Measurements from ENCODE around the gene OST4. TPM values are rescaled to one million over a fixed set of nuclear protein-coding genes. Genes with fewer than 3 reads are reported as not detected.

The OST4 gene
- total RNA-seq, 1 donor from 2014 or later, result 379 TPM

- Mint-ChIP-seq H3K4me3 (ENCODE audit: unreplicated experiment) (peak overlapping the region; percentile 87), H3K9me3 (ENCODE audit: unreplicated experiment) (no peaks in the 10 kb centered on the region), H3K27ac (ENCODE audit: unreplicated experiment) (peak overlapping the region; percentile 68), H3K36me3 (ENCODE audit: low read depth, unreplicated experiment) (peaks cover 15% of the 10 kb centered on the region), H3K4me1 (ENCODE audit: unreplicated experiment) (peaks cover 51% of the 10 kb centered on the region), H3K27me3 (ENCODE audit: unreplicated experiment) (peaks cover 10% of the 10 kb centered on the region)
- DNase-seq (ENCODE audit: low spot score), result no peak
- no peak for TF ChIP-seq CTCF (IDR thresholded peaks at IDR 0.05; ENCODE audit: unreplicated experiment)
These were observed 1.5 kb upstream of the OST4 start for GRCh38 chr2:27072920-27073319.

- peaks cover 15% of the 10 kb centered on the region for H3K36me3 Mint-ChIP-seq (ENCODE audit: low read depth, unreplicated experiment)
- H3K4me1 Mint-ChIP-seq (ENCODE audit: unreplicated experiment), result peaks cover 50% of the 10 kb centered on the region
- peak overlapping the region; percentile 87 for H3K4me3 Mint-ChIP-seq (ENCODE audit: unreplicated experiment)
- H3K27ac Mint-ChIP-seq (ENCODE audit: unreplicated experiment), result peak overlapping the region; percentile 18
- TF ChIP-seq CTCF (IDR thresholded peaks at IDR 0.05; ENCODE audit: unreplicated experiment), result no peak
- no peak for DNase-seq (ENCODE audit: low spot score)
- H3K27me3 Mint-ChIP-seq (ENCODE audit: unreplicated experiment), result peaks cover 5% of the 10 kb centered on the region
- H3K9me3 Mint-ChIP-seq (ENCODE audit: unreplicated experiment), result no peaks in the 10 kb centered on the region
These were observed 756 bp upstream of the OST4 start for GRCh38 chr2:27071990-27072830.

GRCh38 chr2:27070653-27071276, 689 bp downstream of the OST4 start:
- H3K27ac Mint-ChIP-seq (ENCODE audit: unreplicated experiment), result peak overlapping the region; percentile 89
- H3K4me3 Mint-ChIP-seq (ENCODE audit: unreplicated experiment), result peak overlapping the region; percentile 98
- peaks cover 5% of the 10 kb centered on the region for H3K27me3 Mint-ChIP-seq (ENCODE audit: unreplicated experiment)
- DNase-seq (ENCODE audit: low spot score), result no peak
- H3K4me1 Mint-ChIP-seq (ENCODE audit: unreplicated experiment), result peaks cover 41% of the 10 kb centered on the region
- TF ChIP-seq CTCF (IDR thresholded peaks at IDR 0.05; ENCODE audit: unreplicated experiment), result no peak
- peaks cover 18% of the 10 kb centered on the region for H3K36me3 Mint-ChIP-seq (ENCODE audit: low read depth, unreplicated experiment)
- no peaks in the 10 kb centered on the region for H3K9me3 Mint-ChIP-seq (ENCODE audit: unreplicated experiment)

- TF ChIP-seq CTCF (IDR thresholded peaks at IDR 0.05; ENCODE audit: unreplicated experiment), result no peak
- Mint-ChIP-seq H3K27ac (ENCODE audit: unreplicated experiment) (peak overlapping the region; percentile 89), H3K27me3 (ENCODE audit: unreplicated experiment) (peaks cover 5% of the 10 kb centered on the region), H3K9me3 (ENCODE audit: unreplicated experiment) (no peaks in the 10 kb centered on the region), H3K4me1 (ENCODE audit: unreplicated experiment) (peaks cover 36% of the 10 kb centered on the region), H3K4me3 (ENCODE audit: unreplicated experiment) (peak overlapping the region; percentile 98), H3K36me3 (ENCODE audit: low read depth, unreplicated experiment) (peaks cover 18% of the 10 kb centered on the region)
- DNase-seq (ENCODE audit: low spot score), result no peak
These were observed 1.4 kb downstream of the OST4 start for GRCh38 chr2:27069961-27070618.

All from endothelial cell (in vitro differentiated cells).